H1 (cell line): Measurements from ENCODE around the gene FGGY. TPM values are rescaled to one million over a fixed set of nuclear protein-coding genes. Genes with fewer than 3 reads are reported as not detected.

Source experiments
- CTCF ChIA-PET: fragments of 300-600 bp; sonication (Branson Sonifier 250); formaldehyde crosslinking; loops from one replicate; lab custom pipeline; 2021; ENCODE audit not compliant: partially characterized antibody; lab: Charles Lee
- POLR2A ChIA-PET: fragments of 300-600 bp; sonication (Branson Sonifier 250); formaldehyde crosslinking; loops from one replicate; lab custom pipeline; 2021; ENCODE audit warnings: inconsistent platforms; ENCODE audit not compliant: partially characterized antibody; lab: Charles Lee
- DNase-seq, 2 experiments: peaks; one replicate each; pipeline versions ENCODE4 v3.0.0 to v3.0.0-alpha.2; 2010 to 2022; ENCODE audit warnings: low spot score in 2 of 2, low read depth in 1 of 2, mixed read lengths in 1 of 2
- FAIRE-seq: peaks from 2 replicates; lab custom pipeline; 2011; peaks lifted over from hg19 to GRCh38; lab: Jason Lieb, UNC
- H2AFZ ChIP-seq: 2 replicates; pipeline ENCODE4 v1.8.1; 2012; ENCODE audit warnings: low read length, inconsistent platforms
- H2AK5ac ChIP-seq: 2 replicates; pipeline ENCODE4 v1.6.1; 2013; ENCODE audit warnings: low read depth, low read length
- H2BK120ac ChIP-seq: replicated peaks from 2 replicates; pipeline ENCODE3; 2013; ENCODE audit warnings: low read depth, low read length, inconsistent platforms
- H2BK12ac ChIP-seq: 2 replicates; pipeline ENCODE4 v1.6.1; 2013; ENCODE audit warnings: low read depth, low read length
- H2BK15ac ChIP-seq: 2 replicates; pipeline ENCODE4 v1.6.1; 2013; ENCODE audit warnings: low read length
- H2BK20ac ChIP-seq: 2 replicates; pipeline ENCODE4 v1.6.1; 2013; ENCODE audit warnings: low read length
- H2BK5ac ChIP-seq: 2 replicates; pipeline ENCODE4 v1.6.1; 2013; ENCODE audit warnings: low read depth, low read length
- H3K14ac ChIP-seq: 2 replicates; pipeline ENCODE4 v1.6.1; 2013; ENCODE audit warnings: inconsistent platforms; ENCODE audit not compliant: insufficient read length
- H3K18ac ChIP-seq: 2 replicates; pipeline ENCODE4 v1.6.1; 2013; ENCODE audit warnings: low read length; ENCODE audit errors: extremely low read depth
- H3K23ac ChIP-seq: 2 replicates; pipeline ENCODE4 v1.6.1; 2013; ENCODE audit warnings: inconsistent platforms; ENCODE audit not compliant: insufficient read length
- H3K23me2 ChIP-seq: 2 replicates; pipeline ENCODE4 v1.6.1; 2013; ENCODE audit warnings: low read depth, low read length
- H3K27ac ChIP-seq: 2 replicates; pipeline ENCODE4 v1.6.1; 2011; ENCODE audit warnings: low read depth, low read length, inconsistent platforms
- H3K27me3 ChIP-seq, 4 experiments: replicated peaks in 1 of 4; 1 replicate in 1 of 4; 2 replicates in 3 of 4; pipeline versions ENCODE4 v1.6.1 to v1.8.1; 2011 to 2013; ENCODE audit warnings: low read length in 3 of 4, mild to moderate bottlenecking in 3 of 4, inconsistent platforms in 2 of 4, mixed read lengths in 2 of 4, moderate library complexity in 1 of 4; ENCODE audit not compliant: control insufficient read depth in 3 of 4, insufficient read depth in 3 of 4; ENCODE audit errors: extremely low read depth in 1 of 4
- H3K36me3 ChIP-seq, 4 experiments: 2 replicates each; pipeline versions ENCODE4 v1.6.1 to v1.8.1; 2011 to 2013; ENCODE audit warnings: mild to moderate bottlenecking in 4 of 4, low read length in 3 of 4, moderate library complexity in 2 of 4, control low read depth in 1 of 4, inconsistent platforms in 1 of 4; ENCODE audit not compliant: insufficient read depth in 4 of 4, control insufficient read depth in 2 of 4
- H3K4ac ChIP-seq: replicated peaks from 2 replicates; pipeline ENCODE3; 2013; ENCODE audit warnings: low read length, low read depth, mixed read lengths, inconsistent platforms; ENCODE audit not compliant: insufficient read length
- H3K4me1 ChIP-seq, 4 experiments: replicated peaks in 1 of 4; 1 replicate in 1 of 4; 2 replicates in 3 of 4; pipeline versions ENCODE4 v1.6.1 to v1.8.1; 2011 to 2013; ENCODE audit warnings: low read length in 3 of 4, inconsistent platforms in 2 of 4, mixed read lengths in 1 of 4; ENCODE audit not compliant: insufficient read depth in 4 of 4, control insufficient read depth in 3 of 4
- H3K4me2 ChIP-seq, 2 experiments: 2 replicates each; pipeline versions ENCODE4 v1.6.1 to v1.8.1; 2011 to 2013; ENCODE audit warnings: low read depth in 2 of 2, low read length in 2 of 2, control low read depth in 1 of 2, inconsistent platforms in 1 of 2, mild to moderate bottlenecking in 1 of 2; ENCODE audit not compliant: insufficient read depth in 1 of 2
- H3K4me3 ChIP-seq, 4 experiments: fragments of 200-600, 300-600 bp in 1 of 4; sonication (generic), shearing (Covaris generic), sonication (Bioruptor Twin) in 1 of 4; 2 replicates each; pipeline versions ENCODE4 v1.5.1 to v1.8.1; 2011 to 2016; ENCODE audit warnings: low read length in 4 of 4, low read depth in 3 of 4, control low read depth in 2 of 4, inconsistent platforms in 2 of 4, mild to moderate bottlenecking in 2 of 4, mixed read lengths in 1 of 4, moderate library complexity in 1 of 4; ENCODE audit not compliant: insufficient read depth in 2 of 4; ENCODE audit errors: extremely low read depth in 1 of 4
- H3K56ac ChIP-seq: replicated peaks from 2 replicates; pipeline ENCODE3; 2013; ENCODE audit warnings: low read depth, mild to moderate bottlenecking, mixed read lengths, low read length, inconsistent platforms; ENCODE audit not compliant: insufficient read length
- H3K79me1 ChIP-seq: 2 replicates; pipeline ENCODE4 v1.6.1; 2013; ENCODE audit warnings: low read depth, low read length, control low read depth
- H3K79me2 ChIP-seq, 2 experiments: 2 replicates each; pipeline versions ENCODE4 v1.6.1 to v1.8.1; 2012 to 2013; ENCODE audit warnings: low read length in 2 of 2, mild to moderate bottlenecking in 2 of 2, inconsistent platforms in 1 of 2; ENCODE audit not compliant: insufficient read depth in 2 of 2, control insufficient read depth in 1 of 2
- H3K9ac ChIP-seq, 4 experiments: replicated peaks in 1 of 4; 1 replicate in 1 of 4; 2 replicates in 3 of 4; pipeline versions ENCODE4 v1.6.1 to v1.8.1; 2011 to 2013; ENCODE audit warnings: low read depth in 3 of 4, low read length in 3 of 4, control low read depth in 2 of 4, mild to moderate bottlenecking in 2 of 4, moderate library complexity in 2 of 4, inconsistent platforms in 1 of 4; ENCODE audit errors: extremely low read depth in 1 of 4
- H3K9me3 ChIP-seq, 2 experiments: 2 replicates each; pipeline versions ENCODE4 v1.6.1 to v1.8.1; 2012 to 2013; ENCODE audit warnings: mild to moderate bottlenecking in 2 of 2, moderate library complexity in 2 of 2, control low read depth in 1 of 2, inconsistent platforms in 1 of 2, low read depth in 1 of 2, low read length in 1 of 2, mixed read lengths in 1 of 2; ENCODE audit not compliant: insufficient read depth in 2 of 2
- H4K20me1 ChIP-seq, 2 experiments: replicated peaks in 1 of 2; 2 replicates each; pipeline versions ENCODE3 to v1.8.1; 2011 to 2013; ENCODE audit warnings: inconsistent platforms in 2 of 2, low read length in 2 of 2, mild to moderate bottlenecking in 1 of 2; ENCODE audit not compliant: insufficient read depth in 2 of 2, control insufficient read depth in 1 of 2
- H4K5ac ChIP-seq: 2 replicates; pipeline ENCODE4 v1.6.1; 2013; ENCODE audit warnings: low read length, low read depth, mixed read lengths, inconsistent platforms; ENCODE audit not compliant: insufficient read length
- H4K8ac ChIP-seq: 2 replicates; pipeline ENCODE4 v1.8.0; 2013; ENCODE audit warnings: mild to moderate bottlenecking, moderate library complexity, low read length, inconsistent platforms; ENCODE audit not compliant: insufficient read depth; ENCODE audit errors: extremely low read depth
- H4K91ac ChIP-seq: replicated peaks from 2 replicates; pipeline ENCODE3; 2013; ENCODE audit warnings: low read length, mixed read lengths, inconsistent platforms; ENCODE audit not compliant: insufficient read length
- FOSL1 ChIP-seq: IDR thresholded peaks from 2 replicates; pipeline ENCODE4 v1.6.1; 2011; ENCODE audit warnings: mild to moderate bottlenecking, low read depth, low read length, moderate library complexity; ENCODE audit not compliant: insufficient read depth
- JUN ChIP-seq: IDR thresholded peaks from 2 replicates; pipeline ENCODE4 v1.6.1; 2011; ENCODE audit warnings: low read depth, mild to moderate bottlenecking, improper control_type of control experiment, low read length
- NANOG ChIP-seq: IDR thresholded peaks from 2 replicates; pipeline ENCODE4 v1.6.1; 2011; ENCODE audit warnings: low read length, low read depth, mild to moderate bottlenecking, inconsistent platforms; ENCODE audit not compliant: insufficient read depth, poor library complexity, severe bottlenecking
- RAD21 ChIP-seq, 2 experiments: IDR thresholded peaks in 1 of 2; conservative IDR thresholded peaks in 1 of 2; 2 replicates each; pipeline ENCODE4 v1.6.1; 2011; ENCODE audit warnings: low read depth in 2 of 2, low read length in 2 of 2, improper control_type of control experiment in 1 of 2, inconsistent platforms in 1 of 2, mild to moderate bottlenecking in 1 of 2, moderate library complexity in 1 of 2
- RFX5 ChIP-seq: IDR thresholded peaks from 2 replicates; pipeline ENCODE4 v1.6.1; 2011; ENCODE audit warnings: low read depth, low read length, improper control_type of control experiment, borderline replicate concordance
- RXRA ChIP-seq: IDR thresholded peaks from 2 replicates; pipeline ENCODE4 v1.6.1; 2011; ENCODE audit warnings: low read depth, mild to moderate bottlenecking, low read length, moderate library complexity; ENCODE audit not compliant: insufficient read depth
- SIN3A ChIP-seq, 2 experiments: IDR thresholded peaks in 1 of 2; conservative IDR thresholded peaks in 1 of 2; 2 replicates each; pipeline ENCODE4 v1.6.1; 2011 to 2012; ENCODE audit warnings: low read length in 2 of 2, improper control_type of control experiment in 1 of 2, low read depth in 1 of 2, mild to moderate bottlenecking in 1 of 2
- SRF ChIP-seq: IDR thresholded peaks from 2 replicates; pipeline ENCODE4 v1.6.1; 2011; ENCODE audit warnings: mild to moderate bottlenecking, low read depth, low read length, moderate library complexity
- USF2 ChIP-seq: IDR thresholded peaks from 2 replicates; pipeline ENCODE4 v1.6.1; 2011; ENCODE audit warnings: low read length, improper control_type of control experiment
- WGBS, 2 experiments: shearing (Covaris generic) in 1 of 2; methylation state at CpG; one replicate each; pipeline versions ENCODE4 v1.1.6 to v1.1.7; 2013 to 2015; ENCODE audit warnings: low lambda C conversion rate in 2 of 2, mixed read lengths in 2 of 2, inconsistent platforms in 1 of 2, low coverage in 1 of 2, missing lambda C conversion rate in 1 of 2; ENCODE audit not compliant: insufficient replicate concordance in 2 of 2, insufficient coverage in 1 of 2, insufficient read length in 1 of 2; ENCODE audit errors: extremely low coverage in 1 of 2, missing lambda C conversion rate in 1 of 2; 5-methylcytosine and 5-hydroxymethylcytosine counted together
- polyA plus RNA-seq, 7 experiments: library from polyadenylated mRNA; depleted of rRNA in 3 of 7; stranded (reverse) in 5 of 7; unstranded in 2 of 7; fragments of >200 nt in 5 of 7; fragments of 200-250 nt in 2 of 7; gene quantifications; 1 replicate in 5 of 7; 2 replicates in 1 of 7; 4 replicates in 1 of 7; pipeline versions ENCODE4 v1.2.1 to v1.2.3, GENCODE V29; 2011 to 2013; ENCODE audit warnings: missing spikeins in 2 of 7, mixed read lengths in 2 of 7
- total RNA-seq: library from RNA; stranded (reverse); fragmentation: NEBNext Ultra II Directional; extraction: Animal tissue kit (Norgen Biotek cat#: 25700); gene quantifications from 2 replicates; pipeline ENCODE4 v1.2.1, GENCODE V29; 2021
- TF ChIP-seq, protein P1 (sequence below): IDR thresholded peaks from 2 replicates; pipeline ENCODE4 v1.6.1; 2012; ENCODE audit warnings: low read length, inconsistent platforms

FGGY gene
- total and polyA plus RNA-seq, 2 of the 8 experiments (the other 6 are each of a cell fraction or from before 2014, with no cell fraction given) = 10.3 to 12.5 TPM

DNA sequence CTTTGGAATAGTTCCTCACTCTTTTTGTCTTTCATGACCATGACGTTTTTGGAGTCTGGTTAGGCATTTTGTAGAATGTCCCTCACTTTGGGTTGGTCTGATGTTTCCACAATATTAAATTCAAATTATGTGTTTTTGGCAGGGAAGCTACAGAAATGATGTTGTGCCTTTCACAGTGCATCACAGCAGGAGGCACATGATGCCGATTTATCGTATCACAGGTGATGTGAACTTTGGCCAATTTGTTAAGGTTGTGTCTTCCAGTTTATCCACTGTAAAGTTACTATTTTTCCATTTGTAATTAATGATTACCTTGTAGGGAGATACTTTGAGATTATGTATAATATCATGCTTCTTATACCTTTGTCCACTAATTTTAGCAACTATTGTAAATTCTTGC, 114.3 kb downstream of the FGGY start:
- TF ChIP-seq NANOG = no peak
- TF ChIP-seq RAD21 (IDR thresholded peaks at IDR 0.05 in 1 of 2, conservative IDR thresholded peaks at IDR 0.05 in 1 of 2; ENCODE audit: low read depth in 2 of 2, low read length in 2 of 2) = no peak
- no peak for TF ChIP-seq SIN3A (conservative IDR thresholded peaks at IDR 0.05 in 1 of 2, IDR thresholded peaks at IDR 0.05 in 1 of 2; ENCODE audit: low read depth in 1 of 2, low read length in 2 of 2)
- no peak for TF ChIP-seq USF2
- TF ChIP-seq RFX5 = no peak
- TF ChIP-seq FOSL1 = no peak
- no peak for TF ChIP-seq JUN
- no peak for TF ChIP-seq SRF
- TF ChIP-seq RXRA = no peak
- TF ChIP-seq, protein P1, sequence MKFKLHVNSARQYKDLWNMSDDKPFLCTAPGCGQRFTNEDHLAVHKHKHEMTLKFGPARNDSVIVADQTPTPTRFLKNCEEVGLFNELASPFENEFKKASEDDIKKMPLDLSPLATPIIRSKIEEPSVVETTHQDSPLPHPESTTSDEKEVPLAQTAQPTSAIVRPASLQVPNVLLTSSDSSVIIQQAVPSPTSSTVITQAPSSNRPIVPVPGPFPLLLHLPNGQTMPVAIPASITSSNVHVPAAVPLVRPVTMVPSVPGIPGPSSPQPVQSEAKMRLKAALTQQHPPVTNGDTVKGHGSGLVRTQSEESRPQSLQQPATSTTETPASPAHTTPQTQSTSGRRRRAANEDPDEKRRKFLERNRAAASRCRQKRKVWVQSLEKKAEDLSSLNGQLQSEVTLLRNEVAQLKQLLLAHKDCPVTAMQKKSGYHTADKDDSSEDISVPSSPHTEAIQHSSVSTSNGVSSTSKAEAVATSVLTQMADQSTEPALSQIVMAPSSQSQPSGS = no peak
- TF ChIP-seq, all 59 proteins: peak for 0
- no peak overlapping the region for H3K14ac ChIP-seq
- H2BK120ac ChIP-seq = no peak overlapping the region
- no peak overlapping the region for H3K9ac ChIP-seq
- H2AK5ac ChIP-seq = no peak overlapping the region
- no peak overlapping the region for H2BK15ac ChIP-seq
- no peak overlapping the region for H3K4ac ChIP-seq
- no peaks in the 10 kb centered on the region for H3K79me1 ChIP-seq
- H3K56ac ChIP-seq = no peak overlapping the region
- ChIA-PET POLR2A (no interaction called here), CTCF (no interaction called here)
- H3K23ac ChIP-seq = no peak overlapping the region
- DNase-seq (no peak), FAIRE-seq (no peak)
- H3K18ac ChIP-seq = no peak overlapping the region
- no peak overlapping the region for H3K27ac ChIP-seq
- peaks cover 0 to 5% (median 0%) of the 10 kb centered on the region in 4 experiments; a peak in 1 of 7 replicates for H3K4me1 ChIP-seq
- H3K27me3 ChIP-seq = no peaks in the 10 kb centered on the region
- no peaks in the 10 kb centered on the region for H3K23me2 ChIP-seq
- no peak overlapping the region for H2BK12ac ChIP-seq
- H3K4me3 ChIP-seq = no peak overlapping the region
- H3K4me2 ChIP-seq = no peak overlapping the region
- WGBS, 2 experiments = 81% methylated on average over 3 of the region's 3 CpGs; no CpG with 5 or more reads in 1 of the 2 experiments
- no peaks in the 10 kb centered on the region for H4K20me1 ChIP-seq
- H4K8ac ChIP-seq = no peak overlapping the region
- no peaks in the 10 kb centered on the region for H3K79me2 ChIP-seq
- H3K36me3 ChIP-seq = no peaks in the 10 kb centered on the region
- peaks cover 0 to 3% of the 10 kb centered on the region in 2 experiments; a peak in 1 of 4 replicates for H3K9me3 ChIP-seq
- no peak overlapping the region for H2BK20ac ChIP-seq
- no peak overlapping the region for H2AFZ ChIP-seq
- H4K5ac ChIP-seq = no peak overlapping the region
- no peak overlapping the region for H4K91ac ChIP-seq
- H2BK5ac ChIP-seq = no peak overlapping the region
